Fibroblast of the conjunctiva (primary cell): ENCODE results near the gene PGM2.

Experiments
- DNase-seq: peaks from one replicate; pipeline ENCODE4 v3.0.0-alpha.2; 2010; ENCODE audit warnings: low read depth

PGM2 gene

DNA sequence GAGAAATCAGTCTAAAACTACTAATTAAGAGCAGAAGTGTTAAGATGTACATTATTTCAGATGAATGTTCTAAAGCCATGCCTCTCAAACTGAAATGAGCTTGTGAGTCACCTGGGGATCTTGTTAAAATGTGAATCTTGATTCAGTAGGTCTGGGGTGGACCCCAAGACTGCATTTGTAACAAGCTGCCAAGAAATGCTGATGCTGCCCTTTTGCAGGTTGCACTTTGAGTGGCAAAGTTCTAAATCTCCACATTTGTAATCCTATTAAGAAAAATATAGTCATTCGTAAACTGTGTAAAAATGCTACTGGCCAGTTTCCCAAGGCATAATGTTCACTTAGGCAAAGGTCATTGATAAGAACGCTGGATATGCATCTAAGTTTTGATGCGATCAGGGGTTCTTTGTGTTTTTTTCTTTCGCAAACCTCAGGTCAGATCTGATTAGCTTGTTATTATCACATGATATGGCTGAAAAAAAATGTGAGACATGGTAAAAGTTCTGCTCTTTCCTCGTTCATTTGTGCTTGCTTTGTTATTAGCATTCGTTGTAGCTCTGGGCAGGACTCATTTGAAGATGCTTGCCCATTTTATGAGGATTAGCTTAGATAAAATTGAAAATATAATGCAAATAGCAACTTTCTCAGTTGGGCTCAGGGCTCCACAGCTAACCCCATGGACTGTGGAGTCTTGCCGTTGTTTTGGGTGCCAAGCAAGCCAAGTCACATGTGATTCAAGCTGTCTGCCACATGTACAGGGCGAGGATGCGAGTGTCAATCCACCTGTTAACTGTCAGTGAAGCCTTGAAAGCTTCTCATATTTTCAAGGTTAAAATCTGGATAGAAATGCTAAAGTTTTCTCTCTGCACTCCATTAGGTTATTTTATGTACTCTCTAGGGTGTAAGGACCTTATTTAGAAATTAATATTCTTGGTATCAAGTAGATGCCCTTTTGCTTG is 76.5 kb downstream of the PGM2 start:
- DNase-seq = no peak

DNA sequence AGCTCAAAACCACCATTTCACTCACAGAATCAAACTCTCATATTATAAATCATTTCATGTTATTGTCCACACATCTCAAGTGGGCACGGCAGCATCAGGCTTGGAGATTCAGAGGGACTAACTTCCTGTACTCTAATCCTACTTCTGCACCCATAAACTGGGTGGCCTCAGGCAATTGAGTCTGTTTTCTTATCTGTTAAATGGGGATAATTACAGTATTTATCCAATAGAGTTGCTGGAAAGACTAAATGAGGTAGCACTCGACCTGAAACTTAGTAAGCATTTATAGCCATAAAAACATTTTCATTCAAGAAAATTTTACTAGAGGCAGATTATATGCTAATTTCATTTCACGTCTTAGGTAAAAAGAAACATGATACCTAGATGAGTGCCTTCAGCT is 77.4 kb downstream of the PGM2 start:
- DNase-seq = no peak

DNA sequence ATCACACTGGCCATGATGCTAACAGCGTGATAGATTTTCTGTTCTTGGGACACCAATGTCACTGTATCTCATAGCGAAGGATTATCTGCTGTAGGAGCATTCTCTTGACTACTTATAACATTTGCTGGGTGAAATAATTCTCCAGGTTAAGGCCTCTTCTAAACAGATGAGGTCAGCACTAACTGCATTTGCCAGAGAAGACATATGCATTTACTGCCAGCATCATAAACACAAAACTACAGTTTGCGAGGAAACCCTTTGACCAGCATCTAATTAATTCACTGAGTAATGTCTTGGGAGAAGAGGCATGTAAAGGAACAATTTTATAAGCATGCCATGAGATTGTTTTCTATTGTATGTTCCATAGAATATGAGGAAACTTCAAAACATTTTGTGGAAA is 78.3 kb downstream of the PGM2 start:
- no peak for DNase-seq

DNA sequence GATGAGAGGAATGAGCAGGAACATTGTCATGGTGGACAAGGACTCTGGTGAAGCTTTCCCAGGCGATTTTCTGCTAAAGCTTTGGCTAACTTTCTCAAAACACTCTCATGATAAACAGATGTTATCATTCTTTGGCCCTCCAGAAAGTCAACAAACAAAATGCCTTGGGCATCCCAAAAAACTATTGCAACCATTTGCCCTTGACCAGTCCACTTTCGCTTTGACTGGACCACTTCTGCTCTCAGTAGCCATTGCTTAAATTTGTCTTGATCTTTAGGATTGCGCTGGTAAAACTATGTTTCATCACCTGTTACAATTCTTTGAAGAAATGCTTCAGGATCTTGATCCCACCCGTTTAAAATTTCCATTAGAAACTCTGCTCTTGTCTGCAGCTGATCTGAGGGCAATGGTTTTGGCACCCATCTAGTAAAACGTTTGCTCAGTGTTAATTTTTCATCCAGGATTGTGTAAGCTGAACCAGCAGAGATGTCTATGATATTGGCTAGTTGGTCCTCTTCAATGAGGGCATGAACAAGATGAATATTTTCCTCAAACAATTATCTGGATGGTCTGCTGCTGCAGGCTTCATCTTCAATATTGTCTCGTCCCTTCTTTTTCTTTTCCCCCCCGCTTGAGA is 79.2 kb downstream of the PGM2 start:
- no peak for DNase-seq

DNA sequence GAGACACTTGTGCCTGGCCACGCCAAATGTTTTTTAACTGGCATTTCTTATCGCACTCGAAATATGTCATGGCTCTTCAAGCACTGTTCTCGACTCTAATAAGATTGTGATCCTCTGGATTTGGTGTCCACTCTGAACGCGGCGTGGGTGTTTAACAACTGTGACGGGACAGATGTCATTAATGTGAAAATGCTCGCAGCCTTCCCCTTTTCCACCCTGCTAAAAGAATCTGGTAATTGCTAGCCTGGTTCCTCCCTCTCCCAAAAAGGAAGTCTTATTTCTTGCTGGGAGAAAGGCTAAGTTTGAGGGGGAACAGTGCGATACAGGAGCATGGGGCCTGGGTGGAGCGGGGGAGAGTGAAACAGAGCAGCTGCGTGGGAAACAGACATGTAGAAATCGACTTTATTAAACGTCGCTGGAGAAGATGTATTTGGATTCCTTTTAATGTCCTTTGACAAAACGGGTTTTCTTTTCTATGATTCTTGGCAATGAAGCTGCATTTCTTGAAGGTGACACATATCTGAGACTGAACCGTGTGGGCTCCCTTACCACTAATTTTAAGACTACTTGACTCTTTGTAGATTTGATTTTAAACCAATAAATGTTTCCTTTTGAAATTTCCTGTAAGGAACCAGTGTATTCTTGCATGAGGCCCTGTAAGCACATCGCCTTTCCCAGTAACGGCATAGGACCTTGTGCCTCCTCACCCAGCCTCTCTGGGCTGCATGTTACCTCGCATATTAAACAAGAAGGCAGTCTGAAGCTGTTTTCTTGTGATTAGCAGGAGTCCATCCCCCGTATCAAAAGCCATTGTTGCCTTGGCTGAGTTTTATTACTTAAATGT is 82.2 kb downstream of the PGM2 start:
- DNase-seq = no peak

DNA sequence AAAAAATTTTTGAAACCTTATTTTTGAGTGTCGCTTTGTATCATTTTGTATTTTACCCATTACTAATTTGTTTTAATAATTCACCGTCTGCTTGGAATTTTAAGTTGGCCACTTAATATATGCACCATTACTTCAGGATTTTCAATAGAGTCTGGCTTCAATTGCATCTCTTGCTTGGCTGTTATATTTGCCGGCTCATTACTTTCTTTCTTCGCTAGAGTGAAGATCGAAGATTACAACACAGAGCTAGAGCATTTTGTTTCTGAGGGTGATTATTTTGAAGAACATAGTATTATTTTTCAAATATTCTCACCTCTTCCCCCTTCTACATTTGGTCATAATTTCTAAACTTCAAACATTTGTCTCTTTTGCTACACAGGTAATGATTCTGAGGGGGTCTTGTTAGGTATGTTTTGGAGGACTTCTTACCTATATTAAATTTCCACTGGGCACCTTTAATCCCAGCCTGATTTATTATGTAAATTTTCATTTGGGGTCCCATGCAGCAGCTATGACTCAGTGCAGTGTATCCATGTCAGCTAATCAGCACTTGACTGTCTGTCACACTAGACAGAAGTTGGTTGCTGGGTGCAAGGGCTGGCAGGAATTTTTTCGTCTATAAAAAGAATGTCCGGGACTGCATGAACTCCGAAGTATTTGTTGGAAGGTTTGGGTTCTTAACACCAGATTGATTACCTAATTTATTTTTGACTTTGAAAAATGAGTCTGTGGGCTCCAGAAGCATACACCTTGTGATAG is 83.0 kb downstream of the PGM2 start:
- no peak for DNase-seq

DNA sequence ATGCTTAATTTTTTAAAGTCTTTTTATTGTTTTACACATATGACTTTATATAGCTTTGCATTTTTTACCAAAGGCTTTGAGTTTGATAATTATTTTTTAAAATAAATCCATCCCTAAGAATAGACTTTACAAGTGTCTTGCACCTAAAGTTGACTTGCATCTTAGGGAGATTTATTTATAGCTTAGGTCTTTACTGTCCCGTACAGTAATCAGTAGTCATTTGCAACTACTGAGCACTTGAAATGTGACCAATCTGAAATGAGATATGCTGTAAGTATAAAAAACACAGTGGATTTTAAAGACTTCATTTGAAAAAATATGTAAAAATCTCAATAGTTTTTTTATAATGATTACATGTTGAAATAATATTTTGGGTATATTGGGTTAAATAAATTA is 83.6 kb downstream of the PGM2 start:
- no peak for DNase-seq
